GM15510 (cell line): ENCODE data around the gene BLMH.

Source experiments
- POLR2A ChIP-seq: IDR thresholded peaks from 3 replicates; pipeline ENCODE4 v1.6.1; 2011; ENCODE audit warnings: borderline replicate concordance; ENCODE audit not compliant: insufficient read length; ENCODE audit errors: extremely low read depth

Gene BLMH

DNA sequence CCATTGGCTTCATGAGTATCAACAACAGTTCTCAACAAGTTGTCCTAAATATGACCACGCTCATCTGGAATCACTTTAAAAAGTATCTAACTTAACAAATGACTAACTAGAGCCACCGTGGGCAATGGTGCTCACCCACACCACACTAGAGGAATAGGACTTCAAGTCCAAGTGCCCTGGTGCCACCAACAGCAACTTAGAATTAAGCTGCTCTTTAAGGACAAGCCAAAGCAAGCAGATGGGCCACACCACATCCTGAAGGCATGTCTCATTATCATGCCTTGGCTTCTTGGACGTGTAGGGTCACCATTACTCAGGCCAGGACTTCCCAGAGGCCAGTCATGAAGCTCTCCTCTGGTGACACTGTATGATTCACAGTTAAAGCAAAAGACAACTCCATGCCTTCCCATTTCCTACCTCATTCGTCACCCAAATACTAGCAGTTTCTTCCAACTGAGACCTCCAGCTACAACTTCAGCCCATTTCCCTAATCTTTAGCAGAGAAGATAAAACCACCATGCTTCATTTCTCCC, 46.8 kb downstream of the BLMH start:
- no peak for TF ChIP-seq POLR2A

- no peak for TF ChIP-seq POLR2A
These were observed 48.2 kb downstream of the BLMH start for GRCh38 chr17:30243568-30243967.

DNA sequence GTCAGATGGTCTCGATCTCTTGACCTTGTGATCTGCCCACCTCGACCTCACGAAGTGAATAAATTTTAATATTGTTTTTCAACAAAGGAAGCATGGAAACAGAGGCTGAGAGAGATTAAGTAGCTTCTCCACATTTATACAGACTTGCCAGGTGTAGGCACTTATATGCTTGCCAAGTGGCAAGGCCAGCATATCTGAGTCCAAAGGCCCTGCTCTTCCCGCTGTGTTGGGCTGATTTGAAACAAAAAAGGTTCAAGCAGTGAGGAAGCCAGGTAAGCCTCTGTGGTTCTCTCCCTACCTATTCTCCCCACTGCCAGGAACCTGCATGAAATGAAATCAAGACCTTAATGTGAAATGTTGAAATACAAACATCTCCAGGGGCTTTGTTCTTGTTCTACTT, 48.7 kb downstream of the BLMH start:
- no peak for TF ChIP-seq POLR2A

GRCh38 chr17:30241051-30241450, 50.7 kb downstream of the BLMH start:
- no peak for TF ChIP-seq POLR2A

DNA sequence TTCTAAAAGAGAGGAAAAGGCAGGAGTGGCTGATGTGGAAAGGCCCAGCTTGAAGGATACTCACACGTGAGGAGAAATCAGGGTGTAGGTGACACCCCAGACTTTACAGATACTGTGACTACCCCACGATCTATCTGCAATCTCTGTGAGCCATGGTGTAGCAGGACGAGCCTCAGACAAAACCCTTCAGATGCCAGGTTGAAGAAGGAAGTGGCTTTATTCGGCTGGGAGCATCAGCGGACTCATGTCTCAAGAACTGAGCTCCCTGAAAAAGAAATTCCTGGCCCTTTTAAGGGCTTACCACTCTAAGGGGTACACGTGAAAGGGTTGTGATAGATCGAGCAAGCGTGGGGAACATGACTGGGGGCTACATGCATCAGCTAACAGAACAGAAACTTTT, 51.6 kb downstream of the BLMH start:
- no peak for TF ChIP-seq POLR2A

DNA sequence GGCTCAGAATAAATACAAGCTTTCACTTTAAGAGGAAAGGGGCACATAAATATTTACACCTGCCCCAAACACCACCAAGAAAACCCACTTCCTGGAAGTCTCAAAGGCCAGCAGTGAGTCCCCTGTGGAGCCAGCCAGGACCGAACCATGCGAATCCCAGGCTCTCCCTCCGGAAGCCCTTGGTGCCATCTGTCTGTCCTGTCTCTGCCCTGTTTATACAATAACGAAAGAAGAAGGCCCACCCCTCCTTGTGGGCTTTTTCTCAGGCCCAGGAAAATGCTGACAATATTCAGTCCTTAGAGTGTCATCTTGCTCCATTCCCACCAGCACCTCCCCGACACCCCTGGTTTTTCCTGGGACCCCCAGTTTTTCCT, 52.7 kb downstream of the BLMH start:
- no peak for TF ChIP-seq POLR2A

- TF ChIP-seq POLR2A, result no peak
These were observed 53.2 kb downstream of the BLMH start for GRCh38 chr17:30238387-30239088.

- TF ChIP-seq POLR2A, result no peak
These were observed 53.8 kb downstream of the BLMH start for GRCh38 chr17:30238003-30238344.

GRCh38 chr17:30237296-30238002, 54.3 kb downstream of the BLMH start:
- TF ChIP-seq POLR2A, result no peak

- TF ChIP-seq POLR2A, result no peak
These were observed 55.0 kb downstream of the BLMH start for GRCh38 chr17:30236766-30237165.

- TF ChIP-seq POLR2A, result no peak
These were observed 55.5 kb downstream of the BLMH start for GRCh38 chr17:30236297-30236624.

DNA sequence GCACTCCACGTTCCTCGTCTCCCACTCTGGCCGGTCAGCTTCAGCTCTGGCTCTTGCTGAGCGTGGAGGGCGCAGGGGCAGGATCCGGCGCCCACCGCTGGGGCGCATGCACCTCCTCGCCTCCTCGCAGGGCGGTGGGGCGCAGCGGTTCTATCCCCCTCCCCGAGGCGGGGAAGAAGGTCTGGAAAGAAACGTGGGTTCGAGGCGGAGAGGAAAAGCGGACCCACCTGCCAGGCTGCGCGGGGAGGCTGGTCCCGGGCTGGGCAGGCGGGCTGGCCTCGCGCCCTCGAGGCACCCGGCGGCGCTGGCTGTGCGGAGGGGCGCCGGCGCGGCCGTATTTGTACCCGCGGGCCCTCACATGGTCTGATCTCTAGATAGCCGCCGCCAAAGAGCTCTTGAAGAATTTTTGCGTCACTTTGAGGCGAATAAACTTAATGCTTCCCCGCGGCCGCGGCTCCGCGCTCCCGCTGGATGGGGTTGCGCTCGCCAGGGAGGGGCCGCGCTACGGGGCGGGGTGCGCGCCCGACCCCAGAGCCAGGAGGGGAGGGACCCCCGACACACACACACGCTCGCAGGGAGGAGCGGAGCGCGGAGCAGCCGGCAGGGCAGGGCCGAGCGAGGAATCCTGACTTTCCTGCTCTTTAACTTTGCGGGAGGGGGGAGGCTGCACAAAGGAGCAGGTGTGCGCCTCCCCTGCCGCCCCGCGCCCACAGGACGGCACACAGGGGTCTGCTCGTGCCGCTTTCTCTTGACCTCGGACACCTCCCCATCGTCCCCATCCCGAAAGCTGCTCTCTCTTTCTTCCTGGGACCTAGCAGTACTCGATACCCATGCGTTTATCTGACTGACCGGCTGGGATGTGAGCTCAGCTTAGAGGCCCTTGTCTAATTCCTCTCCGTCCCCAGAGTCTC, 56.1 kb downstream of the BLMH start, which contains the start of gene SLC6A4:
Gene SLC6A4, minus strand, starts transcription at position 312 of the 911 bp plus-strand sequence. CDS start 13,739 bp downstream, outside the sequence.
- no peak for TF ChIP-seq POLR2A

DNA sequence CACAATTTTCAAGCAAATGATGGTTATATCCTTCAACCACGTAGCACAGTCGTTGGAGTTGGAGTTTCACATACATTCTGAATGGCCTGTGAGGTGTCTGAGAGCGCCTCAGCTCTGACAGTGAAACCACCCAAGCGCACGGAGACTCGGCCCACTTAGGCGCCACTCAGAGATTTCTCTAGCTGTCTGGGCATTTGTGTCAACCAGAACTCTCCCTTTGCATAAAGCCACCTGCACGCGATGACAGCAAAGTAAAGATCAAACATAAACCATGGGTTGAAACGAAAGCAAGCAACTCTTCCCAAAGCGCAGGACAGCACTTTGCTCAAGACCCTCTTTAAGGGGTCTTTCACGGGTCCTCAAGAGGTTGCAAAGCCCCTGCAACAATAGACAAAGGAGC, 56.8 kb downstream of the BLMH start:
- no peak for TF ChIP-seq POLR2A

GRCh38 chr17:30234296-30234695, 57.4 kb downstream of the BLMH start:
- TF ChIP-seq POLR2A, result no peak

DNA sequence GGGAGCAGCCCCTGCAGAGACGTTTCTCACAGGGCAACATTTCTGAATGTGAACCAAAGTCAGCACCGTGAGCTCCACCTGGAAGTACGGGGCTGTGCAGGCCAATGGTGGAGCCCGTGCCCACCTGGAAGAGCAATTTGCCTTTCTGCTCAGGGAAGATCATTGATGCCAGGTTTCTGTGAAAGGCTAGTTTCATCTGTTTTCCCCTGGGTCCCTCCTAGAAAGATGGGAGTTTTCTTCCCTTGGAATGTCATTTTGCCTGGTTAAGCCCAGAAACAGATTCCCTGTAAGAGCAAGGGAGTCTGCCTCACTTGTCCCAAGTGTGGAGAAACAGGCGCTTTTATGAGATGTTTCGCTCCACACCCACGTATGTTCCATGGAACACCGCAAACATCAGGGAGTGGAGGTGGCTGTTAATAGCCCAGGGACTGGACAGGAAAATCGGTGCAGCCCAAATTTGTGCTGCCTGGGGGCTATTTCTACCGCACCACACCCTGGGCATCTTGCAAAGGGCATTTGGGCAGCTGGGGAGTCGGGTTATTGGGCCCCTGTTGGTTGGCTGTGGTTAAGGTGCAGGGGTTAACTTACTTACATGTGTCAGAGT, 58.8 kb downstream of the BLMH start:
- TF ChIP-seq POLR2A, result no peak
